ENCODE data around the gene SUSD4. TPM values are rescaled to one million over a fixed set of nuclear protein-coding genes. Genes with fewer than 3 reads are reported as not detected.

The SUSD4 gene
- total RNA-seq, 4 donors from 2014 or later = 0.24 to 3.2 (median 0.90) TPM

DNA sequence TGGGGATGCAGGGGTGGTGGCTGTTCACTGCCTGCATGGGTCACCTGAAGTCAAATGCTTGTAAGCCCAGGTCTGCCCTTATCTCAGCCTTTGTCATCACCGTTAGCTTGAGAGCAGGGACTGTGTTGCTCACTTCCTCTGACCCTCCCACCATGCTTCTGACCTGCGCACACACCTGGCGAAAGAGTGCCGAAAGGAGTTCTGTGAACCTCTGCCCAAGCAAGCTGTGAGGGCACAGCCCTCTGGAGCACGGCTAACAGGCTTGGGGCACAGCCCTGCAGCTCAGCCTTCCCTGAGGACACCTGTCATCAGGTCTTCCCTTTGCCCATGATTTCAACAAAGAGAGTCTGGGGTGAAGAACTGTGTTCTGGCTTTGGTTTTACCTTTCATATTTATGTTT, 93.8 kb downstream of the SUSD4 start:
- DNase-seq (ENCODE audit: low spot score) (no peak), ATAC-seq (ENCODE audit: low FRiP score) (no peak)
- TF ChIP-seq, protein P1, sequence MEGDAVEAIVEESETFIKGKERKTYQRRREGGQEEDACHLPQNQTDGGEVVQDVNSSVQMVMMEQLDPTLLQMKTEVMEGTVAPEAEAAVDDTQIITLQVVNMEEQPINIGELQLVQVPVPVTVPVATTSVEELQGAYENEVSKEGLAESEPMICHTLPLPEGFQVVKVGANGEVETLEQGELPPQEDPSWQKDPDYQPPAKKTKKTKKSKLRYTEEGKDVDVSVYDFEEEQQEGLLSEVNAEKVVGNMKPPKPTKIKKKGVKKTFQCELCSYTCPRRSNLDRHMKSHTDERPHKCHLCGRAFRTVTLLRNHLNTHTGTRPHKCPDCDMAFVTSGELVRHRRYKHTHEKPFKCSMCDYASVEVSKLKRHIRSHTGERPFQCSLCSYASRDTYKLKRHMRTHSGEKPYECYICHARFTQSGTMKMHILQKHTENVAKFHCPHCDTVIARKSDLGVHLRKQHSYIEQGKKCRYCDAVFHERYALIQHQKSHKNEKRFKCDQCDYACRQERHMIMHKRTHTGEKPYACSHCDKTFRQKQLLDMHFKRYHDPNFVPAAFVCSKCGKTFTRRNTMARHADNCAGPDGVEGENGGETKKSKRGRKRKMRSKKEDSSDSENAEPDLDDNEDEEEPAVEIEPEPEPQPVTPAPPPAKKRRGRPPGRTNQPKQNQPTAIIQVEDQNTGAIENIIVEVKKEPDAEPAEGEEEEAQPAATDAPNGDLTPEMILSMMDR (IDR thresholded peaks at IDR 0.05) = no peak

DNA sequence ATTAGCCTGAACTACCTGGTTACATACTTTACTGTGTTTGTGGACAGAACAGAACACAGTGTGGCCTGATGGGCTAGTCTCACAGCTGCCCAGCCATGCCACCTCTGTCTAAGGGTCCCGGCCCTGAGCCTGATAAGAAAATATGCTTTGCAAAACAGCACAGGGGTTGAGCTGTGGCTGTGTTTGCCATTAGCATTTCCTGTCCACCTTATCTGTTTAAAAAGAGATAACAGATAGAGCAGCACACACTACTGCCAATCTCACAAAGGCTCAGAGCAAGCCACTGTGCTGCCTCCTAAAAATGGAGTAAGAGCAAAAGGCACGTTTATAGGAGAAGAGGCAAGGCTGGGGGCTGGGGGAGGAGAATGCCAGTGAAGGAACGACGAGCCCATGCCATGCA, 95.0 kb downstream of the SUSD4 start:
- ATAC-seq (ENCODE audit: low FRiP score) (no peak), DNase-seq (ENCODE audit: low spot score) (no peak)
- TF ChIP-seq, protein P1 (IDR thresholded peaks at IDR 0.05) = no peak

DNA sequence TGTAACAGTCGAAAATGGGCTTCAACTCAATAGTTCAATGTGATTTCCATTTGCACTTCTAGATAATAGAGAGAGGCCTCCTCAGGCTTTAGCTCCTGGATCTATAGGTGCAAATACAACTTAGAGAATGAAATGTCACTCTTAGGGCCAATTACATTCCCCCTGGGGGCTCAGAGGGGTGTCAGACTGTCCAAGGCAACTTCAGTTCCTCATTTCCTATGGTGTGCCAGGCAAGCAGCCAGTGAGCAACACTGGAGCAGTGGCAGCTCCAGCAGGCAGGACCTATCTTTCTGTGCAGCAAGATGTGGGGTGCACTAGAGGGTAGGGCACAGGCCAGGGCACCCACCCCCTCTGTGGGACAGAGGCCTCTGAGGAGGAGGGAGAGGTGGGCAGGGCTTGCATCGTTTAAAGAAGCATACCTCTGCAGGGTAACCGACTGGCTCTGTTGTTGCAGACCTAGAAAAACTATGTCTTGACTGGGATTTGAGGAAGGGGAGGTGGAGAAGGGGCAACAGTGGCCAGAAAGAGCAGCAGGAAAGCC, 97.3 kb downstream of the SUSD4 start:
- DNase-seq (ENCODE audit: low spot score) (no peak), ATAC-seq (ENCODE audit: low FRiP score) (no peak)
- TF ChIP-seq, protein P1 (IDR thresholded peaks at IDR 0.05) = no peak

DNA sequence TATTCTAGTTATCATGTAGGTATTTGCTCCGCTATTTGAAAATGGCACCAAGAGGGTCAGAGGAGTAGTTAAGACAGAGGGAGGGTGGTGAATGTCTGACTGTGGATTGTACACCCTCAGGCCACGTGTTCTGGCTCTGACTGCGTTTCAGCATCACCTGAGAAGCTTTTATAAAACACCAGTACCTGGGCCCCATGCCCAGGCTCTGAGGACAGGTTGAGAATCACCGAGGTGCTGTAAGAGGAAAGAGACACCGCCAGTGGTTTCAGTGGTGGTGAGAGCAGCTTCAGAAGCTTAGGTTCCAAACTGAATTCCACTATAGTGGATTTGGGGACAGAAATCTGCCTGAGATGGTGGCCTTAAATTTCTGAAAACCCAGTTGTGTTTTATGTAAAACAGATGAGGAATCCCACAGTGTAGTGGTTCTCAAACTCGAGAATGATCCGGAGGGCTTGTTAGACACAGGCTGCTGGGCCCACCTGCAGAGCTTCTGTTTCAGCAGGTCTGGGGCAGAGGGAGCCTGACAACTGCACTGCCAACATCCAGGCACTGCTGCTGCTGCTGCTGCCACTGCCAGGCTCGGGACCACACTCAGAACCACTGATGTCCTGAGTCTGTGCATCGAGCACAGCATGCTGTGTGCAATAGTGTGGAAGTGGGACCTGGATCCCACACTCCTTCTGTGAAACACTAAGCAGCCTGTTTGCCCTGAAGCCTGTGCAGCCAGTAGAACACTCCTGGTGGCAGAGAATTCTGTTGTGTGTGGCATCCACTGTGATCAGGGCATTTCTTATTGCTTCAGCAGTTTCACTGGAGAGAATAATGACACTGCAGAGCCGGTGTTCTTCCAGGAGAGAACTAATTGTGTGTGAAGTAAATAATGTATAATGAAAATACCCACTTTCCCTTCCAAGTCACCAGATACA, 98.7 kb downstream of the SUSD4 start:
- DNase-seq (ENCODE audit: low spot score) = no peak
- ATAC-seq (ENCODE audit: low FRiP score) = no peak
- TF ChIP-seq, protein P1 (IDR thresholded peaks at IDR 0.05) = no peak

DNA sequence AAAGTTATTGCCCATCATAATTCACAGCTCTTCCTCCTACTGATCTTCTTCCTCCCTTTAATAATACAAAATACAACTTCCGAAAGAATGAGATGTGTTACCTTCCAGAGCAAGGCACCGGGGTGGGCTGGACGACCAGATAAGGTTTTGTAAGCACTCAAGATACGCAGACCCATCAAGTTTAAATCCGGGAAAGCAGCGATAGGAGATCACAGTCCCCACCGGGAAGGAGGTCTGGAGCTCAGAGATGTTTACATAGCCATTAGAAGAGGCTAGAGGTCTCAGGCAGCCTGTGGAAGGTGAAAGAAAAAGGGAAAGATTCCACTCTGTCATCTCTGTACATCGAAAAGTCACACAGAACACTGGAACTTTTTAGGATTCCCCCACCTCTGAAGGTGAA, 99.4 kb downstream of the SUSD4 start:
- DNase-seq (ENCODE audit: low spot score) (no peak), ATAC-seq (ENCODE audit: low FRiP score) (no peak)
- TF ChIP-seq, protein P1 (IDR thresholded peaks at IDR 0.05) = no peak

DNA sequence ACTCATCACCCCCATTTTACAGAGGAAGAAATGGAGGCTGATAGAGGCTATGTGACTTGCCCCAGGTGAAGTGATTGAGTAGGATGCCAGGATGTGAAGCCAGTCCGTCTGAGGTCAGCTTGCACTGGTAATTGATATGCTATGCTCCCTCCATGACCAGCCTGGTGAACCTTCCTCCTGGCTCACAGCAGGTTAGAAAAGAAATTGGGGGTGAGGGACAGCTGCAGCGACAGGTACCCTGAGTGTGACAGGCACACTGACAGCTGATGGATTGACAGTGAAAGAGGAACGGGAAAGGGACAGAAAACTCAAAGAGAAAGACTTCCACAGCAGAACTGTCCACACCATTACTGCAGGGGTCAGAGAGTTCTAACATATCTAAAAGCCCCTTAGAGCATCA, 102.1 kb downstream of the SUSD4 start:
- DNase-seq (ENCODE audit: low spot score) = no peak

More for the DNA sequence above, 102.1 kb downstream of the SUSD4 start:
- no peak for ATAC-seq (ENCODE audit: low FRiP score)
- TF ChIP-seq, protein P1 (IDR thresholded peaks at IDR 0.05) = no peak

Measured in omental fat pad (tissue), 4 donors.